ENCODE measurements around the gene BRSK2. TPM values are rescaled to one million over a fixed set of nuclear protein-coding genes. Genes with fewer than 3 reads are reported as not detected.

BRSK2 gene
- total RNA-seq, 4 donors from 2014 or later, result 0.72 to 1.6 (median 0.82) TPM; not detected in 1

GRCh38 chr11:1371836-1372465, 17.8 kb upstream of the BRSK2 start:
- ATAC-seq (ENCODE audit: low FRiP score) (no peak), DNase-seq (ENCODE audit: low spot score) (no peak)
- no peak for TF ChIP-seq CTCF (IDR thresholded peaks at IDR 0.05)

- no peak for DNase-seq (ENCODE audit: low spot score)
- ATAC-seq (ENCODE audit: low FRiP score), result no peak
- no peak for TF ChIP-seq CTCF (IDR thresholded peaks at IDR 0.05)
These were observed 17.1 kb upstream of the BRSK2 start for GRCh38 chr11:1372660-1373059.

- ATAC-seq (ENCODE audit: low FRiP score) (no peak), DNase-seq (ENCODE audit: low spot score) (no peak)
- TF ChIP-seq CTCF (IDR thresholded peaks at IDR 0.05), result no peak
These were observed 16.1 kb upstream of the BRSK2 start for GRCh38 chr11:1373536-1374214.

- no peak for DNase-seq (ENCODE audit: low spot score)
- TF ChIP-seq CTCF (IDR thresholded peaks at IDR 0.05), result no peak
- ATAC-seq (ENCODE audit: low FRiP score), result no peak
These were observed 14.4 kb upstream of the BRSK2 start for GRCh38 chr11:1375161-1375954.

GRCh38 chr11:1375955-1376258, 13.8 kb upstream of the BRSK2 start:
- no peak for TF ChIP-seq CTCF (IDR thresholded peaks at IDR 0.05)
- ATAC-seq (ENCODE audit: low FRiP score) (no peak), DNase-seq (ENCODE audit: low spot score) (no peak)

- ATAC-seq (ENCODE audit: low FRiP score) (no peak), DNase-seq (ENCODE audit: low spot score) (no peak)
- no peak for TF ChIP-seq CTCF (IDR thresholded peaks at IDR 0.05)
These were observed 12.4 kb upstream of the BRSK2 start for GRCh38 chr11:1377231-1377780.
